Breast epithelium (tissue), 3 donors: ENCODE measurements around the gene BAZ2A.

Experiments
- POLR2A ChIP-seq: fragments of 450-650 bp; IDR thresholded peaks from one replicate; pipeline ENCODE4 v1.6.1; 2016; ENCODE audit warnings: antibody characterized with exemption, mild to moderate bottlenecking, moderate library complexity
- TF ChIP-seq, protein P1 (sequence below), 3 donors: fragments of 450-650 bp; IDR thresholded peaks; one replicate each; pipeline ENCODE4 v1.5.1; 2016 to 2017; ENCODE audit warnings: antibody characterized with exemption in 3 of 3, mild to moderate bottlenecking in 3 of 3, moderate library complexity in 3 of 3

DNA sequence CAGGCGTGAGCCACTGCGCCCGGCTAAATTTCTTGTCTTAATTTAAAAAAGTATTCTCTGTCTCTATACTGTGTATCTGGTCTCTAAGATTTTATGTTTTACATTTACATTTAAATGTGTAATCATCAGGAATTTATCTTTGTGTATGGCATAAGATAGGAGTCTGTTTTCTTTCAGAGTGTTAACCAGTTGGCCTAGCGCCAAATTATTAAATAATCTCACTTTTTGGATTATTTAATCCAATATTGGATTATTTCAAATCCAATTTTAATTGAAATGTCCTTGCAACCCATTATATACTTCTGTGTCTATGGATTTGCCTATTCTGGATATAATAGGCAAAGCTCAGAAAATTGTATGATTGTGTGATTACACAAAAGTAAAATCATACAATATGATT lies 45.0 kb downstream of the BAZ2A start:
- TF ChIP-seq, protein P1, sequence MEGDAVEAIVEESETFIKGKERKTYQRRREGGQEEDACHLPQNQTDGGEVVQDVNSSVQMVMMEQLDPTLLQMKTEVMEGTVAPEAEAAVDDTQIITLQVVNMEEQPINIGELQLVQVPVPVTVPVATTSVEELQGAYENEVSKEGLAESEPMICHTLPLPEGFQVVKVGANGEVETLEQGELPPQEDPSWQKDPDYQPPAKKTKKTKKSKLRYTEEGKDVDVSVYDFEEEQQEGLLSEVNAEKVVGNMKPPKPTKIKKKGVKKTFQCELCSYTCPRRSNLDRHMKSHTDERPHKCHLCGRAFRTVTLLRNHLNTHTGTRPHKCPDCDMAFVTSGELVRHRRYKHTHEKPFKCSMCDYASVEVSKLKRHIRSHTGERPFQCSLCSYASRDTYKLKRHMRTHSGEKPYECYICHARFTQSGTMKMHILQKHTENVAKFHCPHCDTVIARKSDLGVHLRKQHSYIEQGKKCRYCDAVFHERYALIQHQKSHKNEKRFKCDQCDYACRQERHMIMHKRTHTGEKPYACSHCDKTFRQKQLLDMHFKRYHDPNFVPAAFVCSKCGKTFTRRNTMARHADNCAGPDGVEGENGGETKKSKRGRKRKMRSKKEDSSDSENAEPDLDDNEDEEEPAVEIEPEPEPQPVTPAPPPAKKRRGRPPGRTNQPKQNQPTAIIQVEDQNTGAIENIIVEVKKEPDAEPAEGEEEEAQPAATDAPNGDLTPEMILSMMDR (IDR thresholded peaks at IDR 0.05), result no peak
- no peak for TF ChIP-seq POLR2A
